Measurements from ENCODE around the gene COMMD4.
"Not testable (repeated sequence)": the region's sequence is repeated elsewhere in the genome, so short reads cannot be mapped to it uniquely, and the experiment has no call there.

The COMMD4 gene

GRCh38 chr15:75335705-75336355 lies at the start of gene COMMD4:
Gene COMMD4 (plus strand): TSS chr15:75336063. CDS start chr15:75336090, 27 bp downstream.
- peak within 1 kb of the TSS; percentile 65 to 81 for H3K4me3 ChIP-seq (ENCODE audit: low read length in 2 of 2)
- H3K4me1 ChIP-seq (ENCODE audit: control insufficient read depth, insufficient read depth, low read length) = peaks cover 8% of the 10 kb centered on the region
- H3K36me3 ChIP-seq (ENCODE audit: control insufficient read depth in 2 of 2, insufficient read depth in 2 of 2, low read length in 2 of 2) = peaks cover 1 to 5% of the 10 kb centered on the region in 2 donors
- peak within 1 kb of the TSS; percentile 41 for H3K27ac ChIP-seq (ENCODE audit: low read length)
- H3K27me3 ChIP-seq (ENCODE audit: control insufficient read depth in 1 of 2, insufficient read depth in 2 of 2, low read length in 2 of 2) = no peaks in the 10 kb centered on the region
- no peaks in the 10 kb centered on the region for H3K9me3 ChIP-seq (ENCODE audit: control insufficient read depth in 2 of 2, low read length in 2 of 2)
- H3K9ac ChIP-seq (ENCODE audit: low read length in 2 of 2) = peak within 1 kb of the TSS; percentile 54 to 85

GRCh38 chr15:75293660-75294059 lies 42.2 kb upstream of the COMMD4 start:
- not testable (repeated sequence) for H3K9ac ChIP-seq (ENCODE audit: low read length in 2 of 2); H3K27ac ChIP-seq (ENCODE audit: low read length); H3K9me3 ChIP-seq (ENCODE audit: control insufficient read depth in 2 of 2, low read length in 2 of 2); H3K27me3 ChIP-seq (ENCODE audit: control insufficient read depth in 1 of 2, insufficient read depth in 2 of 2, low read length in 2 of 2); H3K4me1 ChIP-seq (ENCODE audit: control insufficient read depth, insufficient read depth, low read length); H3K4me3 ChIP-seq (ENCODE audit: low read length in 2 of 2); H3K36me3 ChIP-seq (ENCODE audit: control insufficient read depth in 2 of 2, insufficient read depth in 2 of 2, low read length in 2 of 2)

- H3K36me3 ChIP-seq (ENCODE audit: control insufficient read depth in 2 of 2, insufficient read depth in 2 of 2, low read length in 2 of 2); H3K4me1 ChIP-seq (ENCODE audit: control insufficient read depth, insufficient read depth, low read length); H3K9me3 ChIP-seq (ENCODE audit: control insufficient read depth in 2 of 2, low read length in 2 of 2); H3K27ac ChIP-seq (ENCODE audit: low read length); H3K27me3 ChIP-seq (ENCODE audit: control insufficient read depth in 1 of 2, insufficient read depth in 2 of 2, low read length in 2 of 2); H3K4me3 ChIP-seq (ENCODE audit: low read length in 2 of 2); H3K9ac ChIP-seq (ENCODE audit: low read length in 2 of 2): not testable (repeated sequence)
These were observed 37.1 kb upstream of the COMMD4 start for GRCh38 chr15:75298541-75299310.

- H3K27me3 ChIP-seq (ENCODE audit: control insufficient read depth in 1 of 2, insufficient read depth in 2 of 2, low read length in 2 of 2); H3K9ac ChIP-seq (ENCODE audit: low read length in 2 of 2); H3K9me3 ChIP-seq (ENCODE audit: control insufficient read depth in 2 of 2, low read length in 2 of 2); H3K4me1 ChIP-seq (ENCODE audit: control insufficient read depth, insufficient read depth, low read length); H3K4me3 ChIP-seq (ENCODE audit: low read length in 2 of 2); H3K36me3 ChIP-seq (ENCODE audit: control insufficient read depth in 2 of 2, insufficient read depth in 2 of 2, low read length in 2 of 2); H3K27ac ChIP-seq (ENCODE audit: low read length): not testable (repeated sequence)
These were observed 36.6 kb upstream of the COMMD4 start for GRCh38 chr15:75299311-75299688.

GRCh38 chr15:75300026-75300425 lies 35.8 kb upstream of the COMMD4 start:
- H3K9ac ChIP-seq (ENCODE audit: low read length in 2 of 2); H3K4me3 ChIP-seq (ENCODE audit: low read length in 2 of 2); H3K27ac ChIP-seq (ENCODE audit: low read length); H3K9me3 ChIP-seq (ENCODE audit: control insufficient read depth in 2 of 2, low read length in 2 of 2); H3K36me3 ChIP-seq (ENCODE audit: control insufficient read depth in 2 of 2, insufficient read depth in 2 of 2, low read length in 2 of 2); H3K27me3 ChIP-seq (ENCODE audit: control insufficient read depth in 1 of 2, insufficient read depth in 2 of 2, low read length in 2 of 2); H3K4me1 ChIP-seq (ENCODE audit: control insufficient read depth, insufficient read depth, low read length): not testable (repeated sequence)

GRCh38 chr15:75302318-75302717 lies 33.5 kb upstream of the COMMD4 start:
- no peak overlapping the region for H3K4me3 ChIP-seq (ENCODE audit: low read length in 2 of 2)
- H3K9me3 ChIP-seq (ENCODE audit: control insufficient read depth in 2 of 2, low read length in 2 of 2) = no peaks in the 10 kb centered on the region
- H3K9ac ChIP-seq (ENCODE audit: low read length in 2 of 2) = no peak overlapping the region
- H3K27me3 ChIP-seq (ENCODE audit: control insufficient read depth in 1 of 2, insufficient read depth in 2 of 2, low read length in 2 of 2) = peaks cover 3 to 7% of the 10 kb centered on the region in 2 donors
- H3K36me3 ChIP-seq (ENCODE audit: control insufficient read depth in 2 of 2, insufficient read depth in 2 of 2, low read length in 2 of 2) = no peaks in the 10 kb centered on the region
- H3K4me1 ChIP-seq (ENCODE audit: control insufficient read depth, insufficient read depth, low read length) = no peaks in the 10 kb centered on the region
- H3K27ac ChIP-seq (ENCODE audit: low read length) = no peak overlapping the region

GRCh38 chr15:75302753-75303152 lies 33.1 kb upstream of the COMMD4 start:
- not testable (repeated sequence) for H3K4me3 ChIP-seq (ENCODE audit: low read length in 2 of 2); H3K27ac ChIP-seq (ENCODE audit: low read length); H3K36me3 ChIP-seq (ENCODE audit: control insufficient read depth in 2 of 2, insufficient read depth in 2 of 2, low read length in 2 of 2); H3K27me3 ChIP-seq (ENCODE audit: control insufficient read depth in 1 of 2, insufficient read depth in 2 of 2, low read length in 2 of 2); H3K4me1 ChIP-seq (ENCODE audit: control insufficient read depth, insufficient read depth, low read length); H3K9ac ChIP-seq (ENCODE audit: low read length in 2 of 2); H3K9me3 ChIP-seq (ENCODE audit: control insufficient read depth in 2 of 2, low read length in 2 of 2)

GRCh38 chr15:75306188-75306587 lies 29.7 kb upstream of the COMMD4 start:
- Histone ChIP-seq H3K9me3 (ENCODE audit: control insufficient read depth in 2 of 2, low read length in 2 of 2) (no peaks in the 10 kb centered on the region), H3K9ac (ENCODE audit: low read length in 2 of 2) (no peak overlapping the region), H3K4me1 (ENCODE audit: control insufficient read depth, insufficient read depth, low read length) (no peaks in the 10 kb centered on the region), H3K27ac (ENCODE audit: low read length) (no peak overlapping the region), H3K4me3 (ENCODE audit: low read length in 2 of 2) (no peak overlapping the region), H3K27me3 (ENCODE audit: control insufficient read depth in 1 of 2, insufficient read depth in 2 of 2, low read length in 2 of 2) (peaks cover 8 to 16% of the 10 kb centered on the region in 2 donors), H3K36me3 (ENCODE audit: control insufficient read depth in 2 of 2, insufficient read depth in 2 of 2, low read length in 2 of 2) (no peaks in the 10 kb centered on the region)

GRCh38 chr15:75307778-75308390 lies 28.0 kb upstream of the COMMD4 start:
- H3K9ac ChIP-seq (ENCODE audit: low read length in 2 of 2) = no peak overlapping the region
- H3K36me3 ChIP-seq (ENCODE audit: control insufficient read depth in 2 of 2, insufficient read depth in 2 of 2, low read length in 2 of 2) = no peaks in the 10 kb centered on the region
- no peaks in the 10 kb centered on the region for H3K9me3 ChIP-seq (ENCODE audit: control insufficient read depth in 2 of 2, low read length in 2 of 2)
- no peak overlapping the region for H3K4me3 ChIP-seq (ENCODE audit: low read length in 2 of 2)
- H3K27me3 ChIP-seq (ENCODE audit: control insufficient read depth in 1 of 2, insufficient read depth in 2 of 2, low read length in 2 of 2) = peaks cover 8 to 16% of the 10 kb centered on the region in 2 donors
- H3K4me1 ChIP-seq (ENCODE audit: control insufficient read depth, insufficient read depth, low read length) = no peaks in the 10 kb centered on the region
- H3K27ac ChIP-seq (ENCODE audit: low read length) = no peak overlapping the region

- no peaks in the 10 kb centered on the region for H3K4me1 ChIP-seq (ENCODE audit: control insufficient read depth, insufficient read depth, low read length)
- no peaks in the 10 kb centered on the region for H3K9me3 ChIP-seq (ENCODE audit: control insufficient read depth in 2 of 2, low read length in 2 of 2)
- H3K27me3 ChIP-seq (ENCODE audit: control insufficient read depth in 1 of 2, insufficient read depth in 2 of 2, low read length in 2 of 2) = peaks cover 10 to 13% of the 10 kb centered on the region in 2 donors
- no peaks in the 10 kb centered on the region for H3K36me3 ChIP-seq (ENCODE audit: control insufficient read depth in 2 of 2, insufficient read depth in 2 of 2, low read length in 2 of 2)
- no peak overlapping the region for H3K9ac ChIP-seq (ENCODE audit: low read length in 2 of 2)
- H3K27ac ChIP-seq (ENCODE audit: low read length) = no peak overlapping the region
- H3K4me3 ChIP-seq (ENCODE audit: low read length in 2 of 2) = no peak overlapping the region
These were observed 26.2 kb upstream of the COMMD4 start for GRCh38 chr15:75309711-75310110.

GRCh38 chr15:75312548-75312947 lies 23.3 kb upstream of the COMMD4 start:
- H3K36me3 ChIP-seq (ENCODE audit: control insufficient read depth in 2 of 2, insufficient read depth in 2 of 2, low read length in 2 of 2); H3K27me3 ChIP-seq (ENCODE audit: control insufficient read depth in 1 of 2, insufficient read depth in 2 of 2, low read length in 2 of 2); H3K9me3 ChIP-seq (ENCODE audit: control insufficient read depth in 2 of 2, low read length in 2 of 2); H3K4me1 ChIP-seq (ENCODE audit: control insufficient read depth, insufficient read depth, low read length); H3K9ac ChIP-seq (ENCODE audit: low read length in 2 of 2); H3K4me3 ChIP-seq (ENCODE audit: low read length in 2 of 2); H3K27ac ChIP-seq (ENCODE audit: low read length): not testable (repeated sequence)
